ENCODE data around the gene AK2.

Gene AK2

DNA sequence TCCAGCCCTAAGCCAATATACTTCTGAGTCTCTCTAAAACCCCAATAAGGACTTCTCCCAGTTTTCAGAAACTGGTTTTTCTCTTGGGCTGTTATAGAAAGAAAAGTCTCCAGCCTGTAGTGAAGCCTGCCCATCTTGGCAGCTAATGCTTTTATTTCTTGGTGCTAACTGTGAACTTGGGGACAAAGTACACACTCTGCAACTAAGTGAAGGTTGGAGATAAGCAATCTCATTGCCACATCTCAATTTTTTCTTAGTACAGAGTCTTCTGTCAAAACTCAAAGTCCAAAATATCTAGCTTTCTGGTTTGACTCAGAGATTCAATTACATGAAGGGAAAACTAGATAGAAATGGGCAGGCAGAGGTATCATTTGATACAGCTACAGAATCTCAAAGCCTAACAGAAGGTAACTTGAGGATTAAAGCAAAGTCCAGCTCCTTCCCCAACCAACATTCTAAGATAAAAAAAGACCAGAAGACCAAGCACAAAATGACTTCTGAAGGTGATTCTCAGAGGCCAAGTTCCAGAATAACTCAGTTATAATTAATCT is 14.0 kb downstream of the AK2 start:
- no peak for DNase-seq (ENCODE audit: low spot score)

DNA sequence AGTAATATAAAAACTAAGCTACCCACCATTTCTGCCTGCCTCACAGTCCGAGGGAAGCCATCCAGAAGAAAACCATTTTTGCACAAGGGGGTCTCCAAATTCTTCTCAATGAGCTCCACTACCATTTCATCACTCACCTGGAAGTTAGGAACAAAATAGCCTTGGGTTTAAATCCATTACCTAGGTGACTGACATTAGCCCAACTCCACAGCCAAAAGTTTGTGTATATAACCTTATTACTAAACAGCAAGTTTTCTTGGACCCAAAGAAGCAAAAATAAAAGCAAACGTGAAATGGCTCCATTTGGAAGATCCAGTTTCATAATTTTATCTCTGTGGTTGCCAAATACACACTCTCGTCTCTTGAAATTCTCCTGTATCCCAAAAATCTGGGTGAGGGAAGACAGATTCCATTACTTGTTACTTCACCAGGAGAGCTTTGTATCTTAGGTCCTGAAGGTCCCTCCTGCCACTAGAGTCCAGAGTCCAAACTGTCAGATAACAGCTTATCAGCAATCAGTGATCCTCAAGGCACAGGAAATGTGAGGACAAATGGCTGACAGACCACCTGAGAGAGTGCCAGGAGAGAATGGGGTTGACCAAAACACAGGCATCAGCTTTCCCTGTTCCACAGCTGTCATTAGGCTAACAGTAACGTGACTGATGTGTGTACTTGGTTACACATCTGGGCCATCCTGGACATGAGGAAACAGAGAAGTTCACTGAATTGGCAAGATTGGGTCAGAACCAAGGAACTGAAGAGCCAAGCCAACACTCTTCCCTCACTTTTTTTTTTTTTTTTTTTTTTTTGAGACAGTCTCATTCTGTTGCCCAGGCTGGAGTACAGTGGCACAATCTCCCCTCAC is 14.9 kb downstream of the AK2 start:
- DNase-seq (ENCODE audit: low spot score), result no peak

- no peak for DNase-seq (ENCODE audit: low spot score)
These were observed 18.6 kb downstream of the AK2 start for GRCh38 chr1:33018112-33018511.

GRCh38 chr1:33017175-33017574 is 19.5 kb downstream of the AK2 start:
- DNase-seq (ENCODE audit: low spot score), result no peak

DNA sequence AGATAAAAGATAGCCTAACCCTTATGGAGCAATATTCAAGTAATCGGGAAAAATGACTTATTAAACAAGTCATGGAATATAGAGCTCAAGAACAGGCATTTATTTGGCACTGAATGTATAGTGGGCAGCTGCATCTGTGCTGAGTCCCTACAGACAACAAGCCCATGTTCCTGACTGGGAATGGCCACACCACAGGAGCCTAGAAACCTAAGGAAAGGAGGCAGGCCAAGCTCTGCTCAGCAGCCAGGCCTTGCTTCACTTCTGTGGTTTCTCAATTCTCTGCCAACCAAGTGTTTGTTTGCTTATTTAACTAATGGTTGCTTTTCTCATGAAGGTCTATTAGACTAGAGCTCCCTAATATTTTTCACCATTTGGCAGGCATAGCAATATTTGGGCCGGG is 21.5 kb downstream of the AK2 start:
- DNase-seq (ENCODE audit: low spot score), result no peak

GRCh38 chr1:33014464-33015163 is 22.1 kb downstream of the AK2 start:
- no peak for DNase-seq (ENCODE audit: low spot score)

GRCh38 chr1:33013791-33014190 is 22.9 kb downstream of the AK2 start:
- no peak for DNase-seq (ENCODE audit: low spot score)

GRCh38 chr1:33012165-33012564 is 24.5 kb downstream of the AK2 start:
- DNase-seq (ENCODE audit: low spot score), result no peak

DNA sequence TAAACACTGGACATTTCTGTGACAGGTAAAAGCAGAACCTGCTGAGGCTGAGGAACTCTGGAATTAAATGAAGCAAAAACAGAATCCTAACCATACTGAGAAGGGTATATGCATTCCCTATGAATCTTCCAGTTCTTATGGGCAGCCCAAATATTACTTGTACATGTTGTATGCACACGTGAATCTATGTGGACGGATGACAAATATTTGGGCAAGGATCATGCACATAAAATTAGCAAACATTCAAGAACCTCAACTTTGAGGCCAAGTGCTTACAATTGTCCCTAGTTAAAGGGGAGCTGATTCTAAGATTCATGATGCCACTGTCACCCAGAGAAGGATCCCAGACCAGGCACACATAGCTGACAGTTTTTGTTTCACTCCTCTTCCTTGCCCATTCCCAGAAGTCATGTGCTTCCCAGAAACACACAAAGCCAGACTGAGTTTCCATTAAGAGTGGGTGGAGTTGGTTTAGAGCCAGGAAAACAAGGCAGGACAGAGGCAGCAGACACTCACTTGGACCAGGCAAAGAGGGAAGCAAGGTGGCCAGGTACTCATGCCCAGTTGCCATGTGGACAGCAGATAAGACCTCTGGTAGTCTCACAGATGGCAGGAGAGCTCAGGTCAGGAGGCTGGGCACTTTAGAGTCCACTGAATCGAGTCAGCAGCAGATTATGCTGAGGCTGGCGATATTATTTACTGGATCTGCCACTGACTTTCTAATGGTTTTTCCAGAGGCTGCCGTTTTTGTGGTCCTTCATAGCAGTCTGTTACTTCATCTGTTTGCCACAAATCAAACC is 25.6 kb downstream of the AK2 start:
- DNase-seq (ENCODE audit: low spot score), result no peak

- DNase-seq (ENCODE audit: low spot score), result no peak
These were observed 27.1 kb downstream of the AK2 start for GRCh38 chr1:33009561-33009960.

DNA sequence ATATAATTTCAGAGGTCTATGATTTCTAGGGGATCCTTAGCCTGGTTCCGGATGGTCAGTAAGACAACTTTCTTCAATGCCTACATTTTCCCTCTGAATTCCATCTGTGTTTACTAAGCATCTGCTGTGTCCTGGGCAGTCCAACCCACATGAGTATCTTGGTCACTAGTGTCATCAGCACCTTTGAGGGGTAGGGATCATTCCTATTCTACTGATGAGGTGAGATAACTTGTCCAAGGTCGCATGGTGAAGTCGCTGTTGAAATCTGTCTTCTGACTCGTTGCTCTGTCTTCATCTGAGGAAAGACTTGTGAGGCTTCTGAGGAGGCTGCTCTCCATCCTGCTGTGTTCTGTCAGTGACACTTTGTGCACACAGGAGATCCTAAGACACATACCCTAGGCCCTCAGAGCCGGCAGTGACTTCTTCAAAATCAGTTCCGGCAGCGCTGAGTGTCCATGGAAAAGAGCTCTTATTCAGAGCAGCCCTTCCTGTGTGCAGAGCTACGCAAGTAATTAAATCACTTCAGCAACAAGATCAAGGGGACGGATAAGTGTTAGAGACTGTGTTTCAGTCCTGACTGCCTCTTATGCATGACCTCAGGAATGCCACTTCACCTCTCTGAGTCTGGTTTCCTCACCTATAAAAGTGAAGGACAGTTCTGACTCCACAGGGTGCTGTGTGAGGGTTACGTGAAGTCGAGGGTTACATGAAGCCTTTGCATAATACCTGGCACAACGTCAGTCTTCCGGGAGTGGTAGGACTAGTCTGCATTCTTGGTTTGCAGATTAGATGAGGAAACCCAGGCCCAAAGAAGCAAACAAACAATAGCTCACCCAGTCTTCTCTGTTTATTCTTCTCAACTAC is 28.4 kb downstream of the AK2 start:
- no peak for DNase-seq (ENCODE audit: low spot score)

DNA sequence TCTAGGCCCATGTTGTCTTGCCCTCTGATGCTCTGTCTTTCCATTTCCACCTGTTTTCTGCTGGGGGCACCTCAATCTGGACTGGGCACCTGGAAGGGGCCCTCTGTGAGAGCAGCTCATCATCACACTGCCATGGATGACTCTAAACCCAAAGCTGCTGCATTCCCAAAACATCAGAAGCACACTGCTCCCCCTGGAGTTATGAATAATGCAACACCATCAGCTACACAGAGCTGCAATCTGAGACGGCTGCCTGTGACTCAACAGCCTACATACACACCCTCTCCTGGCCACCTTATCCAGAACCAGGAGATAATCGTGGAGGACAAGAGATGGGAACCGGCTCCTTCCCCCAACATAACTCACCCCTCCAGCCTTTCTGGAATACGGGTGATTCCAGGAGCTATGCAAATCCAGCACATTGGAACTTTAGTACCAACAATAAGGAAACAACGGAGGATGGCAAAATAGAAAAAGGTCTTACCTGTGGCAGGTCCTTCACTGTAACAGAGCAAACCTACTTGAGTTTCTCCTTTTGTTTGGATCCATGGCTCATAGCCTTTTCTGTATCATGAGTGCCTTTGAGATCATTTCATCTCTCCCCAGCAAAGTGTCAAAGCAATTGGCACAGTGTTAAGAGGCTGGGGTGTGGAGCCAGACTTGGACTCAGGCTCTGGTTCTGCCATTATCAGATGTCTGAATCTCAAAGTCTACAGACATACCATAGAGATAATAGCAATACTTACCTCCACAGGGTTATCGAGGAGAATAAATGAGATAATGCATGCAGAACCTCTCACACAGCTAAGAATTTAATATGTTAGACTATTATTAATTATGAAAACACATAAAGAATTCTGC is 29.3 kb downstream of the AK2 start:
- DNase-seq (ENCODE audit: low spot score), result peak; percentile 57

DNA sequence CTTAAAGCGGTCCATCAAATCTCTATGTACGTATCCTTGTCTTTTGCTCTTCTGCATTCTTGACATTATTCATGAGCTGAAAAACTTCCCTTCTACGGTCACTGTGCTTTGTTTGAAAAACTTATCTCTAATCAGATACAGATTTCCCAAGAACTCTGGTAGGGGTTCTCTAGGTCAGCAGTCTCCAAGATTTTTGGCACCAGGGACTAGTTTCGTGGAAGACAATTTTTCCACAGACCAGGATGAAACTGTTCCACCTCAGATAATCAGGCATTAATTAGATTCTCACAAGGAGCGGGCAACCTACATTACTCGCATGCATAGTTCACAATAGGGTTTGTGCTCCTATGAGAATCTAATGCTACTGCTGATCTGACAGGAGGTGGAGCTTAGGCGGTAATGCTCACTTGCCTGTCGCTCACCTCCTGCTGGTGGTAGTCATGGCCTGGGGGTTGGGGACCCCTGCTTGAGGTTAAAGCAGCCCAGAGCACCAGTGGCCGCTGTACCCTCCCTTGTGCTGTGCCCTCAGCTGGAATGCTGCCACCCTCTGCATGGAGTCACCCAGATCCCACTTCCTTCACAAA is 30.8 kb downstream of the AK2 start:
- DNase-seq (ENCODE audit: low spot score), result no peak

DNA sequence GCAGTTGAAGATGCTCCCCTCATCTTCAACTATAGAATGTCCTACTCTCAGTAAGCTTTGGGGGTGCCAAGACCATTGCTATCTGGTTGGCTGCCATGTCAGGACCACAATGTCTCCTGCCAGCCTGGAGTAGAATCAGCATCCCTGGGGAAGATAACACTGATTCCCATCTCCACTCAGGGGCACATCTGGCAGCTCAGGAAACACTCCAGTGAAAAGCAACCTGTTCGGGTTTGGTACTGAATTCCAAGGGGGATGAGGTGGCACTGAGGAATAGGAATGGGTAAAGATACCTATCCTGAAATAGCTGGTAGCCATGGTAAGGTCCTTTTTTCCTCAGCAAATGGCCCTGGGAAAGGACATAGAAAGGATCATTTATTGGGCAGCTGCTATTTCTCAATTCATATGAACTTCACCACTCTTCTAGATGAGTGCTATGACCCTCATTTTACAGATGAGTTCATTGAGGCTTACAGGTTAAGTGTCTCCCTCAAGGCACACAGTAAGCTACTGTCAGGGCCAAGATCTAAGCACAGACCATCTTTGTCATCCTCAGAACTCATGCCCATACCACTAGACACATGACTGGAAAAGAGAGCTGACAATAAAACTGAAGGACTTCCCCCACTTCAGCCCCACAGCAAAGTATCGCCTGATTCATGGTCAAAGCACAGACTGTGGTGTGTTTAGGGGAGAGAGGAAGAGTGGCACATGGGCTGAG is 31.4 kb downstream of the AK2 start:
- DNase-seq (ENCODE audit: low spot score), result no peak

GRCh38 chr1:33004613-33005012 is 32.1 kb downstream of the AK2 start:
- DNase-seq (ENCODE audit: low spot score), result no peak

DNA sequence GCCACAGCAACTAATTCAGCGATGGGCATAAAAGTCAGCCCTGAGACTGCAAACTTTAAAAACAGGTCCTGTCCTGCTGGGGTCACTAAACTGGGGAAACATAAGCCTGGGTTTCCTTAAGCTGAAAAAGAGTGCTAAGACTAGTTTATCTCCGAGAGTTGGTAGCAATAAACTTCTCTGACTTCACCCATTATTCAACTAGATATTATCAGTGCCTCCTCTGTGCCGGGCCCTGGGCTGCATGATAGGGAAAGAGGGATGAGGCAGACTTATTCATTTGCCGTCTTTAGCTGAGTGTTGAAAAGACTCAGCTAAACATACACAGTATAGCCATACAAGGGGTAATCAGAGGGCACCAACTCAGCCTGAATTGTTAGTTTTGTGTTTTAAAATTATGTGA is 33.0 kb downstream of the AK2 start:
- no peak for DNase-seq (ENCODE audit: low spot score)

DNA sequence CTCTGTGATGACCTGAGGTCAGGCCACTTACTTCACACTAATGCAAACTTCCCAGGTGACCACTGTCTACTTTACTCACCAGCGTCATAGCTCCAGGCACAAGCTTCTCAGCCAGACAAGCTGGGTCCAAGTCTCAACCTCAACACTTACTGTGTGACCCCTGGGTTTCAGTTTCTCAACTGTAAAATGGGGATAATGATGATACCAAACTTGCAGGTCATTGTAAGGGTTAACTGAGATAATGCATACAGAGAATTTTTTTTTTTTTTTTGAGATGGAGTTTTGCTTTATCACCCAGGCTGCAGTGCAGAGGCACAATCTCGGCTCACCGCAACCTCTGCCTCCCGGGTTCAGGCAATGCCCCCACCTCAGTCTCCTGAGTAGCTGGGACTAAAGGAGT is 34.7 kb downstream of the AK2 start:
- no peak for DNase-seq (ENCODE audit: low spot score)

GRCh38 chr1:33001282-33001681 is 35.4 kb downstream of the AK2 start:
- DNase-seq (ENCODE audit: low spot score), result peak; percentile 45

DNA sequence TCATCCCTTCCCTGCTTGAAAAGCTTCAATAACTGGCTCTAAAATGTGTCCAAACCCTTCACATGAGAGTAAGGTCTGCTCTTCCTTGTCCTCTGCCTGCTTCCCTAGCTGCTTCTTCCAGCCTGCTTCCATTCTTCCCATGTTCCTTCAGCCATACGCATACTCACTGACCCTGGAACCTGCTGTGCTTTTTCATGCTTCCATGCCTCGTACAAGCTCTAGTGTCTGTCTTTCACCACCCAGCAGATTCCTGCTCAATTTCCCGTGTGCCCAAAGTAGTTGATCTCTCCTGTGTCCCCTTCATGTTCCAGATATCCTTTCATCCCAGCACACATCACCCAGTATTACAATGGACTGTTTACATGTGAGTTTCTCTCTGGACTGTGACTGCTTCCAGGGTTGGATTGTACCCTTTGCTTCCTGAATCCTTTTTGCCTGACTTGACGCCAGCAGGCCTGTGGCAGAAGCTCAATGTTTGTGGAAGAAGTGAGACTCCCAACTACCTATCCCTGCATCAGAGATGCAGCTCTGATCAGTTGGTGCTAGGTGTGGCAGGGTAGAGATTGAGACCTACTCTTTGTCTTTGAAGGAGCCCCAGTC is 36.2 kb downstream of the AK2 start:
- no peak for DNase-seq (ENCODE audit: low spot score)
